Prostate gland (tissue), 2 donors: ENCODE data around the gene COL4A1. TPM values are rescaled to one million over a fixed set of nuclear protein-coding genes. Genes with fewer than 3 reads are reported as not detected.

Source experiments
- DNase-seq: peaks from one replicate; pipeline ENCODE4 v3.0.0-alpha.2; 2019; ENCODE audit warnings: low spot score
- H3K27ac ChIP-seq, 2 donors: fragments of 200-600 bp; sonication (generic); 2 replicates each; pipeline ENCODE4 v1.5.1; 2017 to 2019
- H3K27me3 ChIP-seq: fragments of 200-600 bp; sonication (generic); replicated peaks from 2 replicates; pipeline ENCODE4 v1.5.1; 2019; ENCODE audit not compliant: insufficient read depth
- H3K36me3 ChIP-seq, 2 donors: fragments of 200-600 bp; sonication (generic); 1 replicate in 1 of 2; 2 replicates in 1 of 2; pipeline versions ENCODE4 v1.5.1 to v1.8.1; 2017 to 2019
- H3K4me1 ChIP-seq: fragments of 200-600 bp; sonication (generic); replicated peaks from 2 replicates; pipeline ENCODE4 v1.5.1; 2019
- H3K4me3 ChIP-seq, 2 donors: fragments of 200-600 bp; sonication (generic); 2 replicates each; pipeline ENCODE4 v1.5.1; 2017 to 2019
- H3K9me3 ChIP-seq: fragments of 200-600 bp; sonication (generic); 2 replicates; pipeline ENCODE4 v1.5.1; 2017
- POLR2A ChIP-seq: fragments of 450-650 bp; IDR thresholded peaks from one replicate; pipeline ENCODE4 v1.6.1; 2016; ENCODE audit warnings: antibody characterized with exemption, mild to moderate bottlenecking
- POLR2AphosphoS5 ChIP-seq: sonication (generic); formaldehyde crosslinking; IDR thresholded peaks from one replicate; pipeline ENCODE4 v1.6.1; 2017; ENCODE audit warnings: antibody characterized with exemption
- WGBS: methylation state at CpG from one replicate; pipeline ENCODE4 v1.1.5; 2018; 5-methylcytosine and 5-hydroxymethylcytosine counted together
- intact Hi-C: fragments of 100-400 bp; cut with DNase I; formaldehyde crosslinking; loops from one replicate; pipeline ENCODE4 v1.14.2; 2022
- total RNA-seq, 2 donors: library from RNA; depleted of rRNA; stranded (reverse); fragments of >200 nt; gene quantifications; one replicate each; pipeline ENCODE4 v1.1.0, GENCODE V29; 2016
- TF ChIP-seq, protein P1 (sequence below), 4 experiments: fragments of 200-600 bp in 2 of 4; fragments of 450-650 bp in 2 of 4; sonication (generic) in 2 of 4; IDR thresholded peaks; 1 replicate in 3 of 4; 2 replicates in 1 of 4; pipeline ENCODE4 v1.5.1; 2016 to 2019; ENCODE audit warnings: antibody characterized with exemption in 4 of 4, mild to moderate bottlenecking in 2 of 4, moderate library complexity in 2 of 4

Gene COL4A1
- total RNA-seq, 2 donors from 2014 or later: 37.3 to 132 TPM

DNA sequence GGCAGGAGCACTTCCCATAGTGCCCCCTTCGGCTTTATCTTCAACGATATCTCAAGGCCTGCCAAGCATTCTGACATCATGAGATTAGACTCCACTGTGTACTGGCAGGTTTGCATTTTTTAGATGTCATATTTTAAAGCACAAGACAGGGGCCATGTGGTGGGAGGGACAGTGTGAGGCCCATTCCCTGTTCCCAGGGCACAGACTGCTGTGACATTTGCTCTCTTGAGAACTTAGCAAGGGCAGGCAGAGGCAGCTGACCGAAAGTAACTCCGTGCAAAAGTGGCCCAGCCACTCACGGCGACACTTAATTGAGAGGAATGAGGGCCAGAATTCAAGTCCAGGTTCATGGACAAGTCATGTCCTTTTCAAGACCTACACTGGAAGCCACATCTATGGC is 201.8 kb downstream of the COL4A1 start:
- H3K36me3 ChIP-seq: no peaks in the 10 kb centered on the region
- no peak overlapping the region for H3K27ac ChIP-seq
- intact Hi-C loops: loop anchor here (5.0 to 10.0 kb wide), 4 partner anchors 170 to 1143 kb away; no protein-coding TSS in a partner anchor
- WGBS: 81% methylated on average over 6 of the region's 6 CpGs
- DNase-seq: no peak
- TF ChIP-seq POLR2A (no peak), POLR2AphosphoS5 (no peak)
- TF ChIP-seq, protein P1, sequence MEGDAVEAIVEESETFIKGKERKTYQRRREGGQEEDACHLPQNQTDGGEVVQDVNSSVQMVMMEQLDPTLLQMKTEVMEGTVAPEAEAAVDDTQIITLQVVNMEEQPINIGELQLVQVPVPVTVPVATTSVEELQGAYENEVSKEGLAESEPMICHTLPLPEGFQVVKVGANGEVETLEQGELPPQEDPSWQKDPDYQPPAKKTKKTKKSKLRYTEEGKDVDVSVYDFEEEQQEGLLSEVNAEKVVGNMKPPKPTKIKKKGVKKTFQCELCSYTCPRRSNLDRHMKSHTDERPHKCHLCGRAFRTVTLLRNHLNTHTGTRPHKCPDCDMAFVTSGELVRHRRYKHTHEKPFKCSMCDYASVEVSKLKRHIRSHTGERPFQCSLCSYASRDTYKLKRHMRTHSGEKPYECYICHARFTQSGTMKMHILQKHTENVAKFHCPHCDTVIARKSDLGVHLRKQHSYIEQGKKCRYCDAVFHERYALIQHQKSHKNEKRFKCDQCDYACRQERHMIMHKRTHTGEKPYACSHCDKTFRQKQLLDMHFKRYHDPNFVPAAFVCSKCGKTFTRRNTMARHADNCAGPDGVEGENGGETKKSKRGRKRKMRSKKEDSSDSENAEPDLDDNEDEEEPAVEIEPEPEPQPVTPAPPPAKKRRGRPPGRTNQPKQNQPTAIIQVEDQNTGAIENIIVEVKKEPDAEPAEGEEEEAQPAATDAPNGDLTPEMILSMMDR (IDR thresholded peaks at IDR 0.05): no peak
- H3K4me3 ChIP-seq: no peak overlapping the region
- H3K27me3 ChIP-seq: no peaks in the 10 kb centered on the region
- H3K9me3 ChIP-seq: no peaks in the 10 kb centered on the region
- H3K4me1 ChIP-seq: no peaks in the 10 kb centered on the region

DNA sequence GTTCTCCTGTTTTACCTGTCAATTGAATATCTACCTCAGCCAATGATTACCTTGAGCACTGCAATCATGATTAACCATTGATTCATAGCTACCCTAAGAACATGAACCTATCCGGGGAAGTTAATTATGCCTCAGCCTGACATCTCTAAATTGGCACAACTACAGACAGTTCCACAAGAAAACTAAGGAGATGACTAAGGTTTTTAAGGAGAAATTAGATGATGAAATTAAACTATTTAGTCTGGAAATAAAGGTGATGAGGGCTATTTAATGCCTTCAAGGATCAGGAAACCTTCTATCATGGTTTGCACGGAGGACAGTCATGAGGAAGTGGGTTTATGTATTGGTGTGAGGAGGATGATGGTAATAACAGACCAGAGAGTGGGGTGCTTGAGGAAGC is 203.4 kb downstream of the COL4A1 start:
- no peak for DNase-seq
- intact Hi-C loops: loop anchor here (10.0 kb wide), 1 partner anchor 169 kb away; no protein-coding TSS in a partner anchor
- Histone ChIP-seq H3K27me3 (no peaks in the 10 kb centered on the region), H3K4me3 (no peak overlapping the region), H3K4me1 (no peaks in the 10 kb centered on the region), H3K27ac (no peak overlapping the region), H3K9me3 (no peaks in the 10 kb centered on the region), H3K36me3 (no peaks in the 10 kb centered on the region)
- 70% methylated on average over 2 of the region's 2 CpGs for whole genome bisulfite sequencing
- TF ChIP-seq POLR2AphosphoS5: no peak
- TF ChIP-seq, protein P1 (IDR thresholded peaks at IDR 0.05): no peak
- no peak for TF ChIP-seq POLR2A

DNA sequence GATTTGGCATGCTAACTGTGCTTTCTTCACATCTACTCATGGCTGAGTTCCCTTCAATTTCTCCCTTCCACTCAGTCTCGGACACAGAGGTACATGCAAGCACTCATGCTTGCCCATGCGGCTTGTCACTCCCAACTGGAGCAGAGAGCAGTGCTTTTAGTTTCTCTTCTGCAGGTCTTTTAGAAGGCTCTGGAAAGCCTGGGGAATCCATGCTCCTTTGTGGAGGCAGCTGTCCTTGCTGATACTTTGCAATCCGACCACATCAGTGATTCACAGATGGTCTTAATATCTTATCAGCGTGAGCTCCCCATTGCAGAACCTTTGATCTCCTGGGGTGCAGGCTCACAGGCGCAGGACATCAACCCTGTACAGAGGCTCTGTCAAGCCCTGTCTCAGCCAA is 203.9 kb downstream of the COL4A1 start:
- Histone ChIP-seq H3K36me3 (no peaks in the 10 kb centered on the region), H3K4me1 (no peaks in the 10 kb centered on the region), H3K27me3 (no peaks in the 10 kb centered on the region), H3K27ac (no peak overlapping the region), H3K4me3 (no peak overlapping the region), H3K9me3 (no peaks in the 10 kb centered on the region)
- TF ChIP-seq, protein P1 (IDR thresholded peaks at IDR 0.05): no peak
- TF ChIP-seq POLR2AphosphoS5: no peak
- no peak for TF ChIP-seq POLR2A
- 77% methylated on average over 5 of the region's 5 CpGs for WGBS
- intact Hi-C loops: loop anchor here (10.0 kb wide), 1 partner anchor 168 kb away; no protein-coding TSS in a partner anchor
- no peak for DNase-seq

DNA sequence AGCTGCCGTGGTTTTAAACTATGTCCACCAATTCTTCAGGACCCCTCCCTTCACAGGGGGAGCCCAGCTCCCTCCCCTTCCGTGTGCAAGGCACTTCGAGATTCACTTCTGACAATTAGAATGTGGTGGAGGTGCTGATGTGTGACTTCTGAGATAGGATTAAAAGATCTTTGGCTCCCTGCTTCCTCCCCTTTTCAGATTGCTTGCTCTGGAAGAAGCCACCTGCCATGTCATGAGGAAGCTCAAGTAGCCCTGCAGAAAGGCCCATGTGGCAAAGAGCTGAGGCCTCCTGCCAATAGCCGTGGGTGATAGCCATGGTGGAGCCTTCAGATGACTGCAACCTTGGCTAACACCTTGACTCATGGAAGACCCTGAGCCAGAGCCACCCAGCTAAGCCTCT is 204.9 kb downstream of the COL4A1 start:
- no peak for DNase-seq
- H3K27ac ChIP-seq: no peak overlapping the region
- no peaks in the 10 kb centered on the region for H3K4me1 ChIP-seq
- intact Hi-C loops: loop anchor here (10.0 kb wide), 1 partner anchor 167 kb away; no protein-coding TSS in a partner anchor
- WGBS: 89% methylated on average over 4 of the region's 4 CpGs
- no peaks in the 10 kb centered on the region for H3K9me3 ChIP-seq
- no peak overlapping the region for H3K4me3 ChIP-seq
- no peaks in the 10 kb centered on the region for H3K36me3 ChIP-seq
- TF ChIP-seq, protein P1 (IDR thresholded peaks at IDR 0.05): no peak
- TF ChIP-seq POLR2AphosphoS5 (no peak), POLR2A (no peak)
- H3K27me3 ChIP-seq: no peaks in the 10 kb centered on the region

DNA sequence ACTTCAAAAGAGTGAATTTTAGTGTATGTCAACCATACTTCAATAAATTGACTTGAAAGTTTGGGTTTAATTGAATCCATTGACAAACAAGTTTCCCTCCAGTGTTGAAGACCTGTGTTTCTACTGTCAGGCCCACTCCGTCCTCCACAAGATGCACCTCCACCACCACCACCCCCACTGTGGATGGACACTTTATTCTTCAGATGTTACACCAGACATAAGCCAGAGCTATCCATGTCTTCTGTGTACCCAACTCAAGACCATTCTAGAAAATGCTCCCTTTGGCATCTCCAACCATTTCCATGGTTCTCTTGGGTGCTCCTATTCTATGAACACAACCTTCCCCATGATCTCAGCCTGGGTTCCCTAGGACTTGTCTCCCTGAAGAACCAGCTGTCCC is 207.0 kb downstream of the COL4A1 start:
- intact Hi-C loops: loop anchor here (10.0 kb wide), 1 partner anchor 165 kb away; no protein-coding TSS in a partner anchor
- WGBS: 100% methylated on average over 1 of the region's 1 CpG
- TF ChIP-seq POLR2AphosphoS5: no peak
- TF ChIP-seq, protein P1 (IDR thresholded peaks at IDR 0.05): no peak
- no peak for TF ChIP-seq POLR2A

More for the DNA sequence above, 207.0 kb downstream of the COL4A1 start:
- H3K36me3 ChIP-seq: no peaks in the 10 kb centered on the region
- no peak for DNase-seq
- H3K9me3 ChIP-seq: no peaks in the 10 kb centered on the region
- H3K4me3 ChIP-seq: no peak overlapping the region
- H3K4me1 ChIP-seq: no peaks in the 10 kb centered on the region
- H3K27me3 ChIP-seq: no peaks in the 10 kb centered on the region
- H3K27ac ChIP-seq: no peak overlapping the region
